ENCODE measurements around the gene PROZ.

DNA sequence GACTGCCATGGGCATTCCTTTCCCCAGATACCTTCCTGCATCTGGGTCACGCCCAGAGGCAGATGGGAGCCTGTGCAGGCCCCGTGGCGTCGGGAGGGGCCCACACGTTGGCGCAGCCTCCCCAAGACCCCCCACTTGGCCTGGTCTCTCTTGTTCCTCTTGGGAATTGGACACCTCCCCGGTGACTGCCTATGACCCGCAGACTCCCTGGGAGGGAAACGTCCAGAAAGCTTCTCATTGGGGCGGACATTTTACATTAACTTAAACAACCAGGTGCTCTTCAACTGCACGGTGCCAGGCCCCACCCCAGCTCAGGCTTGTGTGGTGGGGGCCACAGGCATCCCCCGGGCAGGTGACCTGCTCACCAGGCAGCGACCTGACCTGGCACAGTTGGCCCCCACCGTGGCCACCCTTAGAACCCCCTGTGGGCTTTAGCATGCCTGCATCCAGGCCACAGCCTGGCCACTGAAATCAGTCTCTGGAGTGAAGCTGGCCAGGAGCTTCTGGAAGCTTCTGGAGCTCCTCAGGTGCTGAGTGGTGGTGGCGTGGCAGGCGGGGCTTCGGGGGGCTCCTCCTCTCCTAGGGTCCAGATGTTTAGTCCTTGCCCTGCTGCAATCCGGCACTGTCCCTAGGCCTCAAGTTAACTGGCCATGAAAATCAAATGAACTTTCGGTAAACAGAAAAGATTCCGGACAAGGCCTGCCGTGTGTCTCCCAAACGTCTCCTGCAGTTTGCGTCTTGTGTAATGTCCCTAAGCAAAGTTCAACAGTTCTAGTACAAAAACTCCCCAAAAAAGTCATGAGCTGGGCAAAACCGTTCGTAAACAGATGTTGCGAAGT, 8.5 kb upstream of the PROZ start:
- TF ChIP-seq CTCF (IDR thresholded peaks at IDR 0.05; ENCODE audit: insufficient read depth, low read length, poor library complexity, severe bottlenecking) (no peak), EZH2phosphoT487 (conservative IDR thresholded peaks at IDR 0.05; ENCODE audit: low read length) (no peak)
